Body of pancreas (tissue), 4 donors: ENCODE data around the gene IKZF2.

Source experiments
- CTCF ChIP-seq, 7 experiments: fragments of 450-650 bp in 4 of 7; fragments of 200-600 bp in 3 of 7; sonication (generic) in 3 of 7; IDR thresholded peaks; one replicate each; pipeline ENCODE4 v1.5.1; 2016 to 2019; ENCODE audit warnings: antibody characterized with exemption in 7 of 7
- POLR2A ChIP-seq, 3 donors: fragments of 450-650 bp; IDR thresholded peaks; one replicate each; pipeline ENCODE4 v1.6.1; 2016; ENCODE audit warnings: antibody characterized with exemption in 3 of 3, mild to moderate bottlenecking in 2 of 3

DNA sequence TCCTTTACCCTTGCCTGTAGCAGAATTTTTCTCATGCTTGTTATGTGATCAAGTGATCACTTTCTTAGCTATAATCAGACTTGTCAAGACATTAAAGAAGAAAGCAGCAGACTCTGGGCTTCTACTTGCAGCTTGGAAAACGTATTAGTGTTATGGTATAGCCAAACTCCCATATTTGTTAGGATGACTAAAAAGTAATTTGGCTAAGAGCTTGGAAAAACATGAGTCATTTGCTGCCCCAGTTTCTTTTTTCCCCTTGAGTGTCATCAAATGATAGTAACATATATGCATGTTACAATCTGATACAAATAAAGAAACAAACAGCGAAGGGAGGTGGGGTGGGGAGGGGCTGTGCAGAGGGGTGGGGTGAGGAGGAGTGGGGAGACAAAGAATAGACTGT is 155.5 kb downstream of the IKZF2 start:
- TF ChIP-seq CTCF (IDR thresholded peaks at IDR 0.05) (no peak), POLR2A (IDR thresholded peaks at IDR 0.05) (no peak)
